ENCODE measurements around the gene TAS2R42. TPM values are rescaled to one million over a fixed set of nuclear protein-coding genes. Genes with fewer than 3 reads are reported as not detected.

TAS2R42 gene, protein sequence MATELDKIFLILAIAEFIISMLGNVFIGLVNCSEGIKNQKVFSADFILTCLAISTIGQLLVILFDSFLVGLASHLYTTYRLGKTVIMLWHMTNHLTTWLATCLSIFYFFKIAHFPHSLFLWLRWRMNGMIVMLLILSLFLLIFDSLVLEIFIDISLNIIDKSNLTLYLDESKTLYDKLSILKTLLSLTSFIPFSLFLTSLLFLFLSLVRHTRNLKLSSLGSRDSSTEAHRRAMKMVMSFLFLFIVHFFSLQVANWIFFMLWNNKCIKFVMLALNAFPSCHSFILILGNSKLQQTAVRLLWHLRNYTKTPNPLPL
- total RNA-seq (2021; fragmentation: NEBNext Ultra II Directional; extraction: Animal tissue kit (Norgen Biotek cat#: 25700)) = not detected
- long read RNA-seq = 0 reads

DNA sequence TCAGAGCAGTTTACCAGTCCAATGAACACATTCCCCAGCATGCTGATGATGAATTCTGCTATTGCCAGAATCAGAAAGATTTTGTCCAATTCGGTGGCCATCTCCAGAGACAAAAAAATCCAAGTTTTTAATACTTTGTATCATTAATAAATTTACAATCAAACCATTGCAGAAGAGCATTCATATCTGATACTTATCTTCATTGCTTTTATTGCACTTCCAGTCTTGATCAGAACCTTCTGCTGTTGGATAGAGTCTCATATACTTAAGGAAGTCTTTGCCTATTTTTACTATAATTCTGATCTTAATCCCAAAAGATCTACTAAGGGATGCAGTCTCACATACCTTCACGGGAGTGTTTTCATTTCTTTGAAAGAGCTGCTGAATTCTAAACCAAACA lies at the start of gene TAS2R42:
TSS of gene TAS2R42 (minus strand) at position 101 of the 400 bp plus-strand sequence. CDS start at position 101, 0 bp downstream.
- TF ChIP-seq, protein P1, sequence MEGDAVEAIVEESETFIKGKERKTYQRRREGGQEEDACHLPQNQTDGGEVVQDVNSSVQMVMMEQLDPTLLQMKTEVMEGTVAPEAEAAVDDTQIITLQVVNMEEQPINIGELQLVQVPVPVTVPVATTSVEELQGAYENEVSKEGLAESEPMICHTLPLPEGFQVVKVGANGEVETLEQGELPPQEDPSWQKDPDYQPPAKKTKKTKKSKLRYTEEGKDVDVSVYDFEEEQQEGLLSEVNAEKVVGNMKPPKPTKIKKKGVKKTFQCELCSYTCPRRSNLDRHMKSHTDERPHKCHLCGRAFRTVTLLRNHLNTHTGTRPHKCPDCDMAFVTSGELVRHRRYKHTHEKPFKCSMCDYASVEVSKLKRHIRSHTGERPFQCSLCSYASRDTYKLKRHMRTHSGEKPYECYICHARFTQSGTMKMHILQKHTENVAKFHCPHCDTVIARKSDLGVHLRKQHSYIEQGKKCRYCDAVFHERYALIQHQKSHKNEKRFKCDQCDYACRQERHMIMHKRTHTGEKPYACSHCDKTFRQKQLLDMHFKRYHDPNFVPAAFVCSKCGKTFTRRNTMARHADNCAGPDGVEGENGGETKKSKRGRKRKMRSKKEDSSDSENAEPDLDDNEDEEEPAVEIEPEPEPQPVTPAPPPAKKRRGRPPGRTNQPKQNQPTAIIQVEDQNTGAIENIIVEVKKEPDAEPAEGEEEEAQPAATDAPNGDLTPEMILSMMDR (IDR thresholded peaks at IDR 0.05) = no peak
- no peak for DNase-seq
- no peaks in the 10 kb centered on the region for H3K4me1 Mint-ChIP-seq (ENCODE audit: low read depth)
- no peaks in the 10 kb centered on the region for H3K36me3 Mint-ChIP-seq (ENCODE audit: low read depth)
- no peak within 1 kb of the TSS for H3K27ac Mint-ChIP-seq
- H3K4me3 Mint-ChIP-seq = no peak within 1 kb of the TSS
- no peaks in the 10 kb centered on the region for H3K27me3 Mint-ChIP-seq (ENCODE audit: insufficient read depth)
- no peaks in the 10 kb centered on the region for H3K9me3 Mint-ChIP-seq

DNA sequence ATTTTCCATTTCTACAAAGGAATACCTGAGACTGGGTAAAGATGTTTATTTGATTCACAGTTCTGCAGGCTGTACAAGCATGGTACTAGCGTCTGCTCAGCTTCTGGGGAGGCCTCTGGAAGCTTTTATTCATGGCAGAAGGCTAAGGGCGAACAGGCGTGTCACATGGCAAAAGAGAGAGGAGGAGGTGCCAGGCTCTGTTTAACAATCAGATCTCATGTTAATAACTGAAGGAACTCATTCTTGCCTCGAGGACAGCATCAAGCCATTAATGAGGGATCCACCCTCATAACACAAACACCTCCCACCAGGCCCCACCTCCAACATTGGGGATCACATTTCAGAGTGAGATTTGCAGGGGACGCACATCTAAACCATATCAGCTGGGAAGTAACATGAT lies 46.8 kb upstream of the TAS2R42 start:
- no peak overlapping the region for H3K4me3 Mint-ChIP-seq
- DNase-seq = no peak
- no peaks in the 10 kb centered on the region for H3K4me1 Mint-ChIP-seq (ENCODE audit: low read depth)
- TF ChIP-seq, protein P1 (IDR thresholded peaks at IDR 0.05) = no peak
- no peaks in the 10 kb centered on the region for H3K9me3 Mint-ChIP-seq
- H3K36me3 Mint-ChIP-seq (ENCODE audit: low read depth) = no peaks in the 10 kb centered on the region
- no peak overlapping the region for H3K27ac Mint-ChIP-seq
- no peaks in the 10 kb centered on the region for H3K27me3 Mint-ChIP-seq (ENCODE audit: insufficient read depth)

DNA sequence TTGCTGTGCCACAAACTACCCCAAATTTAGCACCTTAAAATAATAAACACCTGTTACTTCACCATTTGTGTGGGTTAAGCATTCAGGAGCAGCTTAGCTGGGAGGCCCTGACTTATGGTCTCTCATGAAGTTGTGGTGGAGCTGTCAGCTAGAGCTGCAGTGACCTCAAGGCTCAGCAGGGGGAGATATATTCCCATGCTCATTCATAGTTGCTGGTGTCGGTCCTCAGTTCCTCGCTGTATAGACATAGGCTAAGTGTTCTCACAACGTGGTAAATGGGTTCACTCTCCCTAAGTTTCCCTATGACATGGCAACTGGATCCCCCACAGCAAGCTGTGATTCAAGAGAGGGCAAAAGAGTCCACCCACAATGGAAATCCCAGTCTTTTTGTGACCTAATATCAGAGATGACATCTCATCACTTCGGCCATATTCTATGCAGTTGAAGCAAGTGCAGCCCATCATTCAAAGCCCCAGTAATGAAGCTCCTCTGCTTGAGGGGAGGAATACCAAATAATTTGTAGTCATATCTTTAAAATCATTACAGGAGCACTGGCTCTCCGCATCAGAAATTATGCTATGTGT lies 41.7 kb upstream of the TAS2R42 start:
- Mint-ChIP-seq H3K4me3 (no peak overlapping the region), H3K4me1 (ENCODE audit: low read depth) (no peaks in the 10 kb centered on the region), H3K27me3 (ENCODE audit: insufficient read depth) (no peaks in the 10 kb centered on the region), H3K36me3 (ENCODE audit: low read depth) (no peaks in the 10 kb centered on the region), H3K9me3 (no peaks in the 10 kb centered on the region), H3K27ac (no peak overlapping the region)
- TF ChIP-seq, protein P1 (IDR thresholded peaks at IDR 0.05) = peak; percentile 75
- DNase-seq = peak; percentile 19

DNA sequence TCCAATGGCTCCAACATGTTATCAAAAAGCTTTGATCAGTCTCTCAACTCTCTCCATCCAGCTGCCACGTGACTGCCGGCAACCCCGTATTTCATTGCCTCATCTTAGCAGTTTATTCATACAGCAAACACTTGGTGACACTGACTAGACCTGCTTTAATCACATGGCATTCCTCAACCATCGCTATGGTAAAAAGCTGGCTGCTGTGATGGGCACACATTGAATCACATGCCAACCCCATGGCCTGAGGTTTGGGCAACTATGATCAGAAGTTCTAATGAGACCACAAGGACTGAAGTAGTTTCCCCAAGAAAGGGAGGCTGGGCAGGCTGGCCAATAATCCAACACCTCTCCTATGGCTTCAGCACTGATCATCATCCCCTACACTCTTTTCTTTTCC lies 40.6 kb upstream of the TAS2R42 start:
- Mint-ChIP-seq H3K27me3 (ENCODE audit: insufficient read depth) (no peaks in the 10 kb centered on the region), H3K27ac (no peak overlapping the region), H3K9me3 (no peaks in the 10 kb centered on the region), H3K4me3 (no peak overlapping the region), H3K36me3 (ENCODE audit: low read depth) (no peaks in the 10 kb centered on the region), H3K4me1 (ENCODE audit: low read depth) (no peaks in the 10 kb centered on the region)
- DNase-seq = no peak
- TF ChIP-seq, protein P1 (IDR thresholded peaks at IDR 0.05) = no peak

DNA sequence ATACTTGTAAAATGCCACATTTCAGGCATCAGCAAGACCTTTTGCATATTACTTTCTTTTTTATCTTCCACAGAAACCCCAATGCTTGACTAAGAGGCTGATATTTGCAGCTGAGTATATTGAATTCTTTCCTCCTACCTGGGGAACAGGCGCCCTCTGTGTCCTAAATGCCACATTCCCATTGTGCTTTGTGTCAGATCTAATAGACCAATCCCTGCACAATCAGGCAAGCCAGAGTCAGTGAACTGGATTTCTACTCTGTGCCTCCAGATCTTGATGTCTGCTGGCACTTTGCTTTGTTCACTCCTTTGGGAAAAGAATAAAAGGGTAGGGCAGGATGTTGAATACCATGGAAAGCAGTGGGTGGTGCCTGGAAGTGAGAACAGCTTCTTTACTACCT lies 22.4 kb upstream of the TAS2R42 start:
- TF ChIP-seq, protein P1 (IDR thresholded peaks at IDR 0.05) = no peak
- no peak overlapping the region for H3K27ac Mint-ChIP-seq
- no peak for DNase-seq
- no peaks in the 10 kb centered on the region for H3K36me3 Mint-ChIP-seq (ENCODE audit: low read depth)
- H3K4me1 Mint-ChIP-seq (ENCODE audit: low read depth) = no peaks in the 10 kb centered on the region
- H3K27me3 Mint-ChIP-seq (ENCODE audit: insufficient read depth) = no peaks in the 10 kb centered on the region
- H3K9me3 Mint-ChIP-seq = no peaks in the 10 kb centered on the region
- no peak overlapping the region for H3K4me3 Mint-ChIP-seq
